ENCODE results near the gene DCTD.

DCTD gene

GRCh38 chr4:182890202-182890601, 27.0 kb downstream of the DCTD start:
- DNase-seq (ENCODE audit: low spot score): no peak

- no peak for DNase-seq (ENCODE audit: low spot score)
Measured at GRCh38 chr4:182888891-182889290, 28.3 kb downstream of the DCTD start.

DNA sequence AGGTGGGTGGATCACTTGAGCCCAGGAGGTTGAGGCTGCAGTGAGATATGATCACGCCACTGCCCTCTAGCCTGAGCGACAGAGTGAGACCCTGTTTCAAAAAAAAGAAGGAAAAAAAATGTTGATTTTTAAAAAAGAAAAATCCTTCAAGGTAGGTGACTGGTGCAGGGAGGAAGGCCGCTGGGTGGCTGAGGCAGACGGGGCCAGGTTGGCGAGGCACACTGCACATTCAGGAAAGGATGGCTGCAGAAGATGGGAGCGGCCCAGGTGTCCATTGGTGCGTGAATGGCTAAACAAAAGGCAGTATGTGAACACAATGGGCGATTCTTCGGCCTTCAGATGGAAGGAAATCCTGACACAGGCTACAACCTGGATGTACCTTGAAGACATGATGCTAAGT, 30.4 kb downstream of the DCTD start:
- DNase-seq (ENCODE audit: low spot score): no peak

- no peak for DNase-seq (ENCODE audit: low spot score)
Measured at GRCh38 chr4:182886205-182886604, 31.0 kb downstream of the DCTD start.

GRCh38 chr4:182885738-182886077, 31.5 kb downstream of the DCTD start:
- DNase-seq (ENCODE audit: low spot score): no peak

- no peak for DNase-seq (ENCODE audit: low spot score)
Measured at GRCh38 chr4:182885022-182885737, 32.0 kb downstream of the DCTD start.

GRCh38 chr4:182884040-182884439, 33.1 kb downstream of the DCTD start:
- DNase-seq (ENCODE audit: low spot score): no peak

GRCh38 chr4:182883351-182883750, 33.8 kb downstream of the DCTD start:
- DNase-seq (ENCODE audit: low spot score): no peak

GRCh38 chr4:182881914-182882313, 35.3 kb downstream of the DCTD start:
- DNase-seq (ENCODE audit: low spot score): no peak

GRCh38 chr4:182880387-182881356, 36.5 kb downstream of the DCTD start:
- DNase-seq (ENCODE audit: low spot score): peak; percentile 58

DNA sequence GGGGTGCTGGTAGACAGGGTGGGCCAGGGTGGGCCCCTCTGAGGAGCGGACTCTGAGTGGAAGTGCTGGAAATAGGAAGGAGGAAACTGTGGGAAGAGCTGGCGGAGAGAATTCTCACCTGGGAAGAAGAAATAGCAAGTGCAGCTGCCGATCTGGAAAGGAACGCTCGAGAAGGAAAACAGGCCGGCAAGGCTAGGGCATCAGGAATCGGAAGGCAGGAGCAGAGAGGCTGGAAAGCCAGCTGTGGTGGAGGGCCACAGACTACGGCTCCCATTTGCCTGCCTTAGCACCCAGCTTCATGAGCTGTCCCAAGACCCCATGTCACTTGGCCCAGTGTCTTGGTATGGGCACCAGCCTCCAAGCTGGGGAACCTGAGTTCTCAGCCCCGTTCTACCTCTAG, 37.3 kb downstream of the DCTD start:
- DNase-seq (ENCODE audit: low spot score): no peak

DNA sequence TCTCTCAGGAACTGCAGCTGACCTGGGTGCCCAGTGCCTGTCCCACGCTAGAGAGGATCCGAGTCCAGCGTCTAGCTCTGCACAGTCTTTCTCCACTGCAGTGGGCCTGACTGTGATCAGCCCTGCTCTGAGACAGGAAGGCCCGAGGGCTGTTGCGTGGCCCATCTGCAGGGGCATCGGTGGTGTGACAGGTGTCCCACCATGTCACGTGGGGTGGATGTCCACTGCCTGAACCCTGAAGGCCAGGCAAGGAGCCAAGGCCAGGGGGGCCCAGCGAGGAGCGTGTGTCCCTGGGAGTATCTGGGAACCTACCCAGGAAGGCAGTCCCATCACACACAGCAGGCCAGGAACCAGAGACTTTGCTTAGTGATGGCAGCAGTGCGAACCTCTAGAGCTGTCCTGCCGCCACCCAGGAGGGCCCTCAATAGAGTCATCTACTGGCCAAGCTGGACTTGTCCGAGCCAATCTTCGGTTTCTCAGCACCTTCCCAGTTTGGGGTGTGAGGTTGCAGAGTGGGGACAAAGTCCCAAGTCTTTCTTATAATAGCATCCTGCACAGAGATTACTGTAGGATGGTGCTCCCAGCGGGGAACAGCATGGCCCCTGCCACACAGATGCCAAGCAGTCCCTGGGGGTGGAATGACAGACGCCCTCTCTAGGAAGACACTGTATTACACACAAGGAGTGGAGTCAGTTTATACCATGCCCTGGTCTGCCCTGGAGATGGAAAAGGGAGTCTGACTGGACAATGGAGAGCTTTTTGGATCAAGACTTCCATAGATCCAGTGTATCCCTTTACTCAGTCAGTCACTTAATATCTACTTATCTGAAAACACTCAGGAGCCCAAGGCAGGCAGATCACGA, 38.3 kb downstream of the DCTD start:
- DNase-seq (ENCODE audit: low spot score): no peak

- no peak for DNase-seq (ENCODE audit: low spot score)
Measured at GRCh38 chr4:182877326-182877883, 39.8 kb downstream of the DCTD start.

GRCh38 chr4:182876427-182876826, 40.8 kb downstream of the DCTD start:
- no peak for DNase-seq (ENCODE audit: low spot score)

DNA sequence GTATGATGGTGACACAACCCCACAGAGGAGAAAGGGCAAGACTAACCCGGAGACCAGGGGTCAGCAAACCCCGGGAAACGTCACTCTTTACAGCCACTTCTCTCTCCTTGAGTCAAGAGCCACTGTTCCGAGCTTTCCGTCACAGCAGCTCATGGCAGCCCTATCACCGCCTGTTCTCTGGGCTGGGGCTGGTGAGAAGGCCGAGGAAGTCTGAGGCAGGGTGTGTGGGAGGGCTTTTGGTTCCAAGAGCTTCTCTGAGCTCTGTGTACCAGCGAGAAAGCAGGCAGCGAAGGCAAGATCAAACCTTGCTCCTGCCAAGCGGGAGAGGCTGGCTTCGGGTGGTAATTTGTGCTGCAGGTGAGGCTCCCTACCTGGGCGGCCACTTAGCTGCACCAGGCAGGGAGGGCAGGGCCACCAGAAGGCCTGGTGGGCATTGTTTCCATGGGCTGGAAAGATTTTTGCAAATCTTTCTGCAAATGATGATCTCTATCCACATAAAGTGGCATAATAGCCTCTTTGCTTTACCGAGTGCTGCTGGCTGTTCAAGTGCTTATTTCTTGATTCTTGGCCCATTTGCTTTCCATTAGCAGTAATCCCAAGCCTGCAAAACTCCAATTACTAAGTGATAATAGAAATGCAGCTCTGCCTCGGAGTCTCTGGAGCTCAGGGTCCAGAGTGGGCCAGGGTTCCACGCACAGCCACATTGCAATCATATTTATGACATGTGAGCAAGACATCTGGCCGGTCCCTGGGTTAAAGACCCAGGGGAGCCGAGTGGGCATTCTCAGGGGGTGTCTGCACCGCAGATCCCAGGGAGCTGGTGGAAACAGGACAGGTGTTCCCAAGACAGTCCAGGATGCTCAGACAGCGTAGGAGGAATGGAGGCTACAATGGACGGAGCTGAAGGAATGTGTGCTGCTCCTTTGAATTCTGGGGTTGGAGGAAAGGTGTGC, 41.5 kb downstream of the DCTD start:
- DNase-seq (ENCODE audit: low spot score): no peak

GRCh38 chr4:182874797-182875345, 42.3 kb downstream of the DCTD start:
- no peak for DNase-seq (ENCODE audit: low spot score)

GRCh38 chr4:182874304-182874751, 42.9 kb downstream of the DCTD start:
- no peak for DNase-seq (ENCODE audit: low spot score)

- DNase-seq (ENCODE audit: low spot score): no peak
Measured at GRCh38 chr4:182873726-182874125, 43.5 kb downstream of the DCTD start.

GRCh38 chr4:182873289-182873688, 43.9 kb downstream of the DCTD start:
- no peak for DNase-seq (ENCODE audit: low spot score)

GRCh38 chr4:182872886-182873285, 44.3 kb downstream of the DCTD start:
- no peak for DNase-seq (ENCODE audit: low spot score)
